LoVo (cell line): ENCODE measurements around the gene ODAD3.
"Not testable (repeated sequence)": the region's sequence is repeated elsewhere in the genome, so short reads cannot be mapped to it uniquely, and the experiment has no call there.

Source experiments
- DNase-seq: peaks from one replicate; pipeline ENCODE4 v3.0.0-alpha.2; 2016; ENCODE audit warnings: low spot score

The ODAD3 gene

DNA sequence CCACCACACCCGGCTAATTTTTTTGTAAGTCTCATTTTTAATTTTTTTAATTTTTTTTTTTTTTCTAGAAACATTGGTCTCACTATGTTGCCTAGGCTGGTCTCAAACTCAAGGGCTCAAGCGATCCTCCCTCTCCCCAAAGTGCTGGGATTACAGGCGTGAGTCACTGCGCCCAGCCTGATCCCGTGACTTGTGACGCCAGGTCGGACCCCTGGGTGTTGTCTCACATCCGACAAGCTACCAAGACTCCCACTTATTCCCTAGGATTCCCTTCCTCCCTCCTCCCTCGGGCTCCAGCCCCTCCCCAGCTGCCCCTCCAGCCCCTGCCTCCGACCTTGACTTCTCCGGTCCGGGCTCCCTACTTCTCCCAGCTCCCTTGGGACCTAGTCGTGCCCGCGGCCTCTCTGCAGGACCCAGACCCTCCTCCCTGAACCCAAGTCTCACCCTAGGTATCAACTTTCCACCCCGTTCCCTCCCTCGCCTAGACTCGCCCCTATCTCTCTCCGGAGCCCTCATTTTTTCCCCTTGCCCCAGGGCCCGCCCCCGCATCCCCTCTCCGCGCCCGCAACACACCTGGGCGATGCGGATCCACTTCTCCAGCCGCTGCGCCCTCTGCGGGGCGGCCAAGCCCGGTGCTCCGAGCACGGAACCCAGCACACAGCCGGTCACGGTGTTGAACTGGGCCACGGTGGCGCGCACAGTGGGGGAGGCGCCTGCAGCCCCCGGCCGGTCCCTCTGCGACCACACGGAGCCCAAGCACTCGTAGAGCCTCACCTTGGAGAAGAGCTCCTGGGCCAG lies 28.9 kb downstream of the ODAD3 start:
- DNase-seq = no peak

DNA sequence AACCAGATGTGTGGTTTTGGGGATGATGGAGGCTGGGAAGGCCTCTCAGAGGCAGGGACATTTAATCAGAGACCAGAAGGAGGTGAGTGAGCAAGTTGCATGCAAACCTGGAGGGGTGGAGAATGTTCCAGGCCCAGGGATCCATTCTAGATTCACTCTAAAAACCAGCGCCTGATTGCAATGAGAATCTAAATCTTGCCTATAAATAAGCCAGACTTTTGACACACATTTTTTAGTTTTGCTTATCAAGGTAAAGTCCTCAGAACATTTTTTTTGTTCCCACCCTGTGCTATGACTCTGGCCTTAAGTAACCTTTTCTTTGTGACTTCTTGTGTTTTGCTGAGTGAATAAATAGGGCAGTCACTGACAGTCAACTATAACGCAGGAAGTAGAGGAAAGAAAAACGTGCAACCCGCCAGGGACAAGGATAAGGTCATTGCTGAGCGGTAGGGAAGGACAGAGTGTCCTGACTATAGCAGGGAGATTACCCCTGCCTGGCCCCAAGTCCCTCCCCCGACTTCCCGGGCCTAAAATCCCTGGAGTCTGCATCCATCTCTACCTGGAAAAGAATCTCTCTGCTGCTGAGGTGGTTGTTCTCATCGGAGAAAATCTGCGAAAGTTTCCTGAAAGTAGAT lies 30.2 kb downstream of the ODAD3 start:
- no peak for DNase-seq

GRCh38 chr19:11401808-11402543 lies 32.9 kb downstream of the ODAD3 start:
- no peak for DNase-seq

GRCh38 chr19:11400798-11401197 lies 34.1 kb downstream of the ODAD3 start:
- no peak for DNase-seq

DNA sequence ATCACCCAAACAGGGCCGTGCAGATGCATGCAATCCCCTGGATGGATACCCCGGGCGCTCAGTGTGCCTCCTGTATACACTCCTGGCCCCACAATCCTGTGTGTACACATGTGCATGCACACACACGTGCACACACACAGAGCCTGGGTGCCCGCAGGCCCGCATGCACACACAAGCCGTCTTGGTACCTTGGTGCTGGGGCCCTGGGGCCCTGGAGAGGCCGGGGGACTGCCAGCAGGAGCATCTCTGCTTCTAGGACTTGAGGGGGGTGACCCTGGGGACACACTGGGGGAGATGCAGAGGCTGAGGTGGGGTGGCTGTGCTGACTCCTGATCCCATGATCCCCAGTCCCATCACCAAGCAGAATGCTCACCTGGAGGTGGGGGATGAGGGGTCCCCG lies 35.3 kb downstream of the ODAD3 start:
- no peak for DNase-seq

GRCh38 chr19:11397089-11397610 lies 37.8 kb downstream of the ODAD3 start:
- DNase-seq = no peak

- DNase-seq = no peak
Measured at GRCh38 chr19:11390933-11391680, 43.8 kb downstream of the ODAD3 start.

GRCh38 chr19:11390359-11390758 lies 44.6 kb downstream of the ODAD3 start:
- no peak for DNase-seq

DNA sequence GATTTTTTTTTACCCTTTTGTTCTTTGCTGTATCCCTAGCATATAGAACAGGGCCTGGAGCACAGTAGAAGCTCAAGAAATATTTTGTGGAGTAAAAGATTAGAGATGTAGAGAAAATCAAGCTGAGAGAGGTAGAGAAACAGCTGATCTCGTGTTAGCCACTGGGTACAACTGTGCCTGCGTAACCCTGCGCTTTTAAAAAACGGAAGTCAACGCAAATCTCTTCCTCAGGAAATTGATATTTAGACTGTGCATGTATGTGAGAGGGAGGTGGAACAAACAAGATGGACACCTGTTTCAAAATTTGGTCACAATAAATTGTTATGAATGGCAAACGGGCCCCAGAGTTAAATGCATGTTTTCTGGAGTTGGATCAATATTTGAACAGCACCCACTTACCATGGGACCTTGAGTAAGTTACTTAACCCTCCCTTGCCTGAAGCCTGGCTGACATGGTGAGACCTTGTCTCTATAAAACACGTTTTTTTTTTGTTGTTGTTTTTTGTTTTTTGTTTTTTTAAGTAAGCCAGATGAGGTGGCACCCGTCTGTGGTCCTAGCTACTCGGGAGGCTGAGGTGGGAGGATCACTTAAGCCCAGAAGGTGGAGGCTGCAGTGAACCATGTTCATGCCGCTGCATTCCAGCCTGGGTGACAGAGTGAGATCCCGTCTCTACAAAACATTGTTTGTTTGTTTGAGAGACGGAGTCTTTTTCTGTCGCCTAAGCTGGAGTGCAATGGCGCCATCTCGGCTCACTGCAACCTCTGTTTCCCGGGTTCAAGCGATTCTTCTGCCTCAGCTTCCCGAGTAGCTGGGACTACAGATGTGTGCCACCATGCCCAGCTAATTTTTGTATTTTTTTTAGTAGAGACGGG lies 47.5 kb downstream of the ODAD3 start:
- no peak for DNase-seq

DNA sequence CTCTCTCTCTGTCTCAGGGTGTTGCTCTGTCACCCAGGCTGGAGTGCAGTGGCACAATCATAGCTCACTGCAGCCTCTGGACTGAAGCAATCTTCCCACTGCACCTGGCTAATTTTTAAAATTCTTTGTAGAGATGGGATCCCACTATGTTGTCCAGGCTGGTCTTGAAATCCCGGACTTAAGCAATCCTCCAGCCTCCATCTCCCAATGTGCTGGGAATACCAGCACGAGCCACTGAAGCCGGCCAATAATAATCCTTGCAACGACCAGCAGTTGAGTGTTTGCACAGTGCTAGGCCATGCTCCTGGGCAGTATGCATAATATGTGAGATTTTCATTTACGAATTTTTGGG lies 50.2 kb downstream of the ODAD3 start:
- DNase-seq = no peak

DNA sequence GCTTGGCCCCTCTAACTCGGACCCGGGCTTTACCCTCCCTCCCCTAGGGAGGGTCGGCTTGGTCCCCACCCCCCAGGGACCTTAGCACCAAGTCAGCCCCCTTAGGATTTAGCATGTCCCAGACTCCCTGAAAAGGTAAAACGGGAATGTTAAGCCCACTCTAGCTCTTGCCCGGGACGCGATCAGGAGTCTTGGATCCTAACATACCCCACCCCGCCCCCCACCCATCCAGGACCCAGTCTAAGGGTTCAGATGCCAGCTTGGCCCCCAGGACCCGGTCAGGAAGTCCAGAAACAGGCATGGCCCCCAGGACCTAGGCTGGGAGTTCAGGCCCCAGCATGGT lies 51.2 kb downstream of the ODAD3 start:
- DNase-seq = no peak

- no peak for DNase-seq
Measured at GRCh38 chr19:11382898-11383705, 51.8 kb downstream of the ODAD3 start.

DNA sequence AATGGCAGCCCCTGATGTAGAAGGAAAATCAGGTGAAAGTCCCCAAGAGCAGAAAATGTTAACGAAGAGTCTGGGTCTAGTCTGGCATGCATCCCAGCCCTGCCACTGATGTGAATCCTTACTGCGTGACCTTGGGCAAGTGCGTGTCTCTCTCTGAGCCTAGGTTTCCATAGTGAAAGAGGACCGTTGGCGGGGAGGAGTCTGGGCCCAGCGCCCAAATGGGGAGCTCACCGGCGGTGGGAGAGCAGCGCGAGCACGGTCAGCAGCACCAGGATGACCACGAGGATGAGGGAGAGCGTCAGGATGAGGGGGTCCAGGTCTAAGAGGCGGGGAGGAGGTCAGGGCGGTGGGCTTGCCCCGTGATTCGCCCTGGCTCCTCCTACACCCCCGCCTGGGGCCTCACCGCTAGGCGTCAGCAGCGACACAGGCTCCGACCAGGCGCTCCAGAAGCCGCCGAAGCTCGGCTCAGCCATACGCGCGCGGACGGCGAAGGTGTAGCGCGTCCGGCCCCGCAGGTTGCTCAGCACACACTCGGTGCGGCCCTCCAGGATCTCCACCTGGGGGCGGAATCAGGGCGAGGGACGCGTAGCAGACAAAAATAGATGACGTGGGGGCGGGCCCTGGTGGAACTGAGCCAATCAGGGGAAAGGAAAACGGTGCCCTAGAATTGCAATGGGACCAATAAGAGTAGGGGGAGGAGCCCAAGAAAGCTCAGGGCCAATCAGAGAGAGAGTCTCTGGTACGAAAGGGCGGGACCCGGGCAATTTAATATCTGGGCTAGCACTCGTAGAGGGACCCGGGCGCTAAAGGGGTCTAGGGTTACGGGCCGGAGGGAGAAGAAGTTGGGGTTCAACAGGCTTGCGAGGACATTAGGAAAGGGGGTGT lies 54.0 kb downstream of the ODAD3 start:
- peak; percentile 98 for DNase-seq

GRCh38 chr19:11379857-11380350 lies 55.0 kb downstream of the ODAD3 start:
- DNase-seq = no peak

- not testable (repeated sequence) for DNase-seq
Measured at GRCh38 chr19:11379269-11379845, 55.6 kb downstream of the ODAD3 start.

DNA sequence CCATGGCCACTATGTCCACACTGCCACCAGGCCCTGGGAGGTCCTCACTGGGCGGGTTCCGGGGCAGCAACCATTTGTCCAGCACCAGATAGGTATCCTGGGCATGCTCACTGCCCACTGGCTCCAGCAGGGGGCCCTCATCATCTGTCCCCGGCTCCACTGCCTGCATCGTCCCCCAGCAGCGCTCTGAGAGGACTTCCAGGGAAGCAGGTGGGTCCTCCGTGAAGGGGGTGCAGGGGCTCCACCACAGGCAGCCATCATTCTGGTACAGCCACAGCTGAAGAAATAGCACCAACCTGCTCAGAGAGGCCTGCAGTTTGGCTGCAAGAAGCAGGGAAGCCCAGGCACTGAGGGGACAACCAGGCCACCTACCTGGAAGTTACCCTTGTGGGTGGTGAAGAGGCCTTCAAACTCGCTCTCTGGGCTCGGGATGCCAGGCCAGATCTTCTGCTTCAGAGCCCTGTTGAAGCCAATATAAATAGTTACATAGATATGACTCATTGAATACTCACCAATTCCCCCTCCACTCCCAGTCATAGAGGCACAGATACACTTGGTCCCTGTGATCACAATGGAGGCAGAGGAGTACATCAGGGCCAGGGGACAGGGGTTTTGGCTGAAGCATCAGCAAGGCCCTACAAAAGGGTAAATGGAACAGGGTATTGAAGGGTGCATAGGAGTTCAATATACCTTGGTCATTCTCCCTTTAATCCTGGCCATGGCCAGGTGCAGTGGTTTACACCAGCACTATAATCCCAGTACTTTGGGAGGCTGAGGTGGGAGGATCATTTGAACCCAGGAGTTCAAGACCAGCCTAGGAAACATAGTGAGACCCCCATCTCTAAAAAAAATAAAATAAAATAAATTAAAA lies 56.4 kb downstream of the ODAD3 start:
- DNase-seq = peak; percentile 41

GRCh38 chr19:11377756-11378155 lies 57.2 kb downstream of the ODAD3 start:
- DNase-seq = no peak

DNA sequence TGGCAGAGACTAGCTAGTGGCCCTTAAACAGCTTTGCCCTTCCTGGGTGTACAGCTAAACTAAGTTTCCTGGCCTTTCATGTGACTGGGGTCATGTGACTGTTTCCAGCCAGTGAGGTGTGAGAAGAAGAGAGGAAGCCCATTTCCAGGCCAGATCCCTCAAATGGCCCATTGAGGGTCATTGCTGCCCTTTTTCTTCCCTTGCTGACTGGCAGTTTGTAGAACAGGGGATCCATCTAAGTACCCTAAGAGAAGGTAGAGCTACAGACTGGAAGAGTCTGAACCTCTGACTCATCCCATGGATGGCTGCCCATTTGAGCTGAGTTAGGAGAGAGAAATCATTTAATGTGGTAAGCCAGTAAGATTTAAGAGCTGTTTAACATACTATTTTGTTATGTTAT lies 57.7 kb downstream of the ODAD3 start:
- no peak for DNase-seq
